Kidney glomerular epithelial cell (primary cell): ENCODE results near the gene FBRSL1.
"Not testable (repeated sequence)": the region's sequence is repeated elsewhere in the genome, so short reads cannot be mapped to it uniquely, and the experiment has no call there.

Source experiments
- DNase-seq: peaks from one replicate; lab custom pipeline; 2025; lab: John Stamatoyannopoulos, UW

The FBRSL1 gene

DNA sequence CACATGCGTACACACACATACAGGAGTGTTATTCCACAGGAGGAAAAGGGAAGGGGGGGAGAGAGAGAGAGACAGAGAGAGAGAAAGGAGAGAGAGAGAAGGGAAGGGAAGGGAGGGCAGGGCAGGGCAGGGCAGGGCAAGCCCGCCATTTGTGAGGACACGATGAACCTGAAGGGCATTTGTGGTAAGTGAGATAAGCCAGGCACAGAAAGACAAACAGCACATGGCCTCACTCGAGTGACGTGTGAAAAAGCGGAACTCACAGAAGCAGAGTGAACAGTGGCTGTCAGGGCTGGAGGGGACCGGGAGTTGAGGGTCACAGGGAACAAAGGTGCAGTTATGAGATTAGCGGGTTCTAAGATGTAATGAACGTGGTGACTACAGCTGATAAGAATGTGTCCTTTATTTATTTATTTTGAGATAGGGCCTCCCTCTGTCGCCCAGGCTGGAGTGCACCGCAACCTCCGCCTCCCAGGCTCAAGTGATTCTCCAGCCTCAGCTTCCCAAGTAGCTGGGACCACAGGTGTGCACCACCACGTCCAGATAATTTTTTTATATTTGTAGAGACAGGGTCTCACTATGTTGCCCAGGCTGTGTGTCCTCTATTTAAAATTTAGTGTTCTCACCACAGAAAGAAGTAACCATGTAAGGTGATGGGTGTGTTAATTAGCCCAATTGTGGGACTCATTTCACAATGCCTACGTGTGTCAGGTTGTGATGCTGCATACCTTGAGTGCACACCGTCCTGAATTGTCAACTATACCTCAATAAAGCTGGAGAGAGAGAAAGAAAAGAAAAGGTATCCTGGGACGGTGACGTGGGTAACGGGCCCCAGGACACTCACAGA is 18.7 kb upstream of the FBRSL1 start:
- no peak for DNase-seq

GRCh38 chr12:132471858-132472255 is 18.1 kb upstream of the FBRSL1 start:
- DNase-seq: no peak

GRCh38 chr12:132472386-132472785 is 17.6 kb upstream of the FBRSL1 start:
- no peak for DNase-seq

DNA sequence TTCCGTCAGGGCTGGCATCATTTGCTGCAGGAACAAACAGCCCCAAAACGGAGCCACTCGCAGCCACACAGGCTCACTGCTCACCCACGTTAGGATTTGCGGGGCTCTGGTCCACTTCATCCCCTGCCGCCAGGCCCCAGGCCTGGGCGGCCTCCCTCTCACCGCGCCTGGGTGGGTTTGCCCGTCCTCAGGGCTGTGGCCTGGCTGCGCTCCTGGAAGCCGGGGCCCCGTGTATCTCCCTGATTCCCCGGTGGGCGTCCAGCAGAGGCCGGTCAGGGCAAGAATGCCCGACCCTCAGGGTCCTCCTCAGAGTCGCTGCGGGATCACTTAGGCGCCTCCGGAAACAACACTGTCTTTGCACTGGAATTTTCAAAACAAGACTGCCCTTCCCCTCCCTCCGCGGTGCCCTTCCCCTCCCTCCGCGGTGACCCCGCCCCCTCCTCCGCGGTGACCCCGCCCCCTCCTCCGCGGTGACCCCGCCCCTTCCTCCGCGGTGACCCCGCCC is 15.7 kb upstream of the FBRSL1 start:
- no peak for DNase-seq

DNA sequence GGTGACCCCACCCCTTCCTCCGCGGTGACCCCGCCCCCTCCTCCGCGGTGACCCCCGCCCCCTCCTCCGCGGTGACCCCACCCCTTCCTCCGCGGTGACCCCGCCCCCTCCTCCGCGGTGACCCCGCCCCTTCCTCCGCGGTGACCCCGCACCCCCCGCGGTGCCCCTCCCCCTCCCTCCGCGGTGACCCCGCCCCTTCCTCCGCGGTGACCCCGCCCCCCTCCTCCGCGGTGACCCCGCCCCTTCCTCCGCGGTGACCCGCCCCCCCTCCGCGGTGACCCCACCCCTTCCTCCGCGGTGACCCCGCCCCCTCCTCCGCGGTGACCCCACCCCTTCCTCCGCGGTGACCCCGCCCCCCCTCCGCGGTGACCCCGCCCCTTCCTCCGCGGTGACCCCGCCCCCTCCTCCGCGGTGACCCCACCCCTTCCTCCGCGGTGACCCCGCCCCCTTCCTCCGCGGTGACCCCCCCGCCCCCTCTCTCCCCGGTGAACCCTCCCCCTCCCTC is 15.1 kb upstream of the FBRSL1 start:
- DNase-seq: not testable (repeated sequence)

DNA sequence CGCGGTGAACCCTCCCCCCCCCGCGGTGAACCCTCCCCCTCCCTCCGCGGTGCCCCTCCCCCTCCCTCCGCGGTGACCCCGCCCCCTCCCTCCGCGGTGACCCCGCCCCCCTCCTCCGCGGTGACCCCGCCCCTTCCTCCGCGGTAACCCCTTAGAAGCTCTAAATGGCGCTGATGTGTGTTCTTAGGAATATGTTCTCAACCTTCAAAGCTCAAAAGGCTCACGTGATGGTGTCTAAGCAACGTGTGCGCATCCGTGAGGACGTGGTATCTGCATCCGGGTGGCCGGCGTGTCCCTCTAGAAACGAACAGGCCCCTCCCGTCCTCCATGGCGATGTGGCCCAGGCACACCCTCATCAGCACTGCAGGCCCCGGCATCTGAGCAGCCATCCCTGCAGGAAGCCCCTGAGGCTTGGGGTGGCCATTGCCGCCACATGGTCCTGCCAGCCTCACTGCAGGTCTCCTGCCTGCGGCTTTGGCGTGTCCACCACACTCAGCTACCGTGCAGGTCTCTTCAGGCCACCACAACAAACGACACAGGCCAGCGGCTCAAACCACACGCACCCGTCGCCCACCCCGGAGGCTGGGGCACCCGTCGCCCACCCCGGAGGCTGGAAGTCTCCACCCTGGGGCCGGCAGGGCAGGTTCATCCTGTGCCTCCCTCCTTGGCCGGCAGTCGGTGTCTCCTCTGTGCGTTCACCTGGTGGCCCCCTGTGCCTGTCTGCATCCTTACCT is 14.5 kb upstream of the FBRSL1 start:
- no peak for DNase-seq

DNA sequence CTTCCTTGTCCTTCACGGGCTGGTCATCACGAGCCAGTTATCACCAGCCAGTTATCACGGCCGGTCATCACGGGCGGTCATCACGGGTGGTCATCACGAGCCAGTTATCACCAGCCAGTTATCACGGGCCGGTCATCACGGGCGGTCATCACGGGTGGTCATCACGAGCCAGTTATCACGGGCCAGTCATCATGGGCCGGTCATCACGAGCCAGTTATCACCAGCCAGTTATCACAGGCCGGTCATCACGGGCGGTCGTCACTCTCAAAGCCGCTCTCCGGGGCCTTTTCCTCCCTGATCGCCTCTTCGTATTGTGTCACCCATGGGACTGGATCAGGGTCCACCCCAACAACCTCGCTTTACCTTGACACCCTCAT is 13.9 kb upstream of the FBRSL1 start:
- DNase-seq: no peak

GRCh38 chr12:132476421-132476820 is 13.5 kb upstream of the FBRSL1 start:
- no peak for DNase-seq

GRCh38 chr12:132477017-132477702 is 12.8 kb upstream of the FBRSL1 start:
- no peak for DNase-seq

- no peak for DNase-seq
Measured at GRCh38 chr12:132477703-132478432, 12.1 kb upstream of the FBRSL1 start.

- no peak for DNase-seq
Measured at GRCh38 chr12:132478433-132478803, 11.5 kb upstream of the FBRSL1 start.

GRCh38 chr12:132478845-132479244 is 11.1 kb upstream of the FBRSL1 start:
- no peak for DNase-seq

DNA sequence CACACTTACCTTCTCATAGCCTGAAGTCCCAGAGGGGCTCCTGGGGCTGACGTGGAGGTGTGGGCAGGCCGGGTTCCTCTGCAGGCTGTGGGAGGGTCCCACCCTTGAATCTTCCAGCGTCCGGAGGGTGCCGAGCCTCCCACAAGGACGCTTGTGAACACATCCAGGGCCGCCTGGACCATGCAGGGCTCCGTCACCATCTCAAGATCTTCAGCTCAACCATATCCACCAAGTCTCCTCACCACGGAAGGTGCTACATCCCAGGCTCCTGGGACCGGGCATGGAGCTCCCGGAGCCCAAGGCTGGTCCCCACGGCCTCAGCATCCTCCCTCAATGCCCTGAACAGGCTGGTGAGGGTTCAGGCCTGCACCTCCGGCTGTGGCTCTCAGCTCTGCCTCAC is 10.7 kb upstream of the FBRSL1 start:
- no peak for DNase-seq

- DNase-seq: no peak
Measured at GRCh38 chr12:132479938-132480622, 9.9 kb upstream of the FBRSL1 start.

GRCh38 chr12:132480623-132481132 is 9.3 kb upstream of the FBRSL1 start:
- no peak for DNase-seq

- no peak for DNase-seq
Measured at GRCh38 chr12:132481345-132481744, 8.6 kb upstream of the FBRSL1 start.

- DNase-seq: no peak
Measured at GRCh38 chr12:132481771-132482745, 7.9 kb upstream of the FBRSL1 start.

GRCh38 chr12:132482771-132483170 is 7.2 kb upstream of the FBRSL1 start:
- DNase-seq: no peak

DNA sequence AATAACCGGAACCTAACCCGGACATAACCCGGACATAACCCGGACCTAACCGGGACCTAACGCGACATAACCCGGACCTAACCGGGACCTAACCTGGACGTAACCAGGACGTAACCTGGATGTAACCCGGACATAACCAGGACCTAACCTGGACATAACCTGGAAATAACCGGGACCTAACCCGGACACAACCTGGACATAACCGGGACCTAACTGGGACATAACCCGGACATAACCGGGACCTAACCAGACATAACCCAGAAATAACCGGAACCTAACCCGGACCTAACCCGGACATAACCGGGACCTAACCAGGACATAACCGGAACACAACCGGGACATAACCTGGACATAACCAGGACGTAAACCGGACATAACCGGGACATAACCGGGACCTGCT is 6.7 kb upstream of the FBRSL1 start:
- DNase-seq: no peak

GRCh38 chr12:132483612-132484011 is 6.3 kb upstream of the FBRSL1 start:
- DNase-seq: no peak
